GM19351 (cell line): Measurements from ENCODE around the gene RSPH9.
"Not testable (repeated sequence)": the region's sequence is repeated elsewhere in the genome, so short reads cannot be mapped to it uniquely, and the experiment has no call there.

Experiments used
- ATAC-seq: cut with Tn5 transposase; IDR thresholded peaks from one replicate; pipeline ENCODE4 v1.9.1; 2021; ENCODE audit warnings: mild to moderate bottlenecking, moderate library complexity; ENCODE audit not compliant: unreplicated experiment

The RSPH9 gene

GRCh38 chr6:43682724-43683429, 38.0 kb downstream of the RSPH9 start:
- no peak for ATAC-seq

- peak; percentile 51 for ATAC-seq
Observed at GRCh38 chr6:43683708-43684455, 39.0 kb downstream of the RSPH9 start.

- ATAC-seq: no peak
Observed at GRCh38 chr6:43687079-43687436, 42.2 kb downstream of the RSPH9 start.

- peak; percentile 91 for ATAC-seq
Observed at GRCh38 chr6:43687437-43688347, 42.9 kb downstream of the RSPH9 start, which contains the start of gene MRPS18A. Gene MRPS18A, minus strand, starts transcription at chr6:43687791. Its CDS starts 12 bp downstream, at chr6:43687779.

GRCh38 chr6:43689421-43689820, 44.6 kb downstream of the RSPH9 start:
- no peak for ATAC-seq

GRCh38 chr6:43695215-43695966, 50.6 kb downstream of the RSPH9 start:
- no peak for ATAC-seq

GRCh38 chr6:43695967-43696291, 51.1 kb downstream of the RSPH9 start:
- ATAC-seq: no peak

GRCh38 chr6:43697421-43697820, 52.6 kb downstream of the RSPH9 start:
- no peak for ATAC-seq

- ATAC-seq: no peak
Observed at GRCh38 chr6:43698584-43699349, 53.9 kb downstream of the RSPH9 start.

GRCh38 chr6:43699564-43700186, 54.8 kb downstream of the RSPH9 start:
- ATAC-seq: no peak

GRCh38 chr6:43700939-43701560, 56.2 kb downstream of the RSPH9 start:
- not testable (repeated sequence) for ATAC-seq

- ATAC-seq: no peak
Observed at GRCh38 chr6:43702171-43702533, 57.3 kb downstream of the RSPH9 start.

GRCh38 chr6:43702534-43703440, 58.0 kb downstream of the RSPH9 start:
- ATAC-seq: no peak

- ATAC-seq: no peak
Observed at GRCh38 chr6:43703512-43704429, 58.9 kb downstream of the RSPH9 start.

GRCh38 chr6:43705996-43706395, 61.2 kb downstream of the RSPH9 start:
- ATAC-seq: no peak

- no peak for ATAC-seq
Observed at GRCh38 chr6:43706788-43707187, 62.0 kb downstream of the RSPH9 start.

GRCh38 chr6:43707269-43707668, 62.4 kb downstream of the RSPH9 start:
- ATAC-seq: no peak
